Left colon (tissue), 2 donors: ENCODE measurements around the gene NTRK2. TPM values are rescaled to one million over a fixed set of nuclear protein-coding genes. Genes with fewer than 3 reads are reported as not detected.
A peak's percentile ranks its signal among the peaks of the same experiment; 100 is the strongest.

Experiments used
- ATAC-seq: fragments of 200-7000 bp; cut with Tn5 transposase; one replicate; pipeline ENCODE4 v1.9.1; 2020; ENCODE audit warnings: mild to moderate bottlenecking, moderate library complexity
- DNase-seq, 2 donors: peaks; one replicate each; pipeline ENCODE4 v3.0.0-alpha.2; 2020
- intact Hi-C, 2 donors: fragments of 100-400 bp; cut with DNase I in 1 of 2; cut with micrococcal nuclease in 1 of 2; formaldehyde crosslinking; loops; one replicate each; pipeline versions ENCODE4 v1.11.2 to v1.14.0; 2022; cut with DNase I, micrococcal nuclease
- total RNA-seq, 2 donors: library from RNA; stranded (reverse); fragmentation: NEBNext Ultra II Directional; extraction: Animal tissue kit (Norgen Biotek cat#: 25700); gene quantifications; one replicate each; pipeline ENCODE4 v1.2.1, GENCODE V29; 2021
- donor health status: DM: no; HTN: no; CAD: no.
- donor health status: DM: yes; HTN: yes; CAD: no.

Gene NTRK2
- total RNA-seq, 2 donors from 2014 or later, result 2.5 to 5.7 TPM

DNA sequence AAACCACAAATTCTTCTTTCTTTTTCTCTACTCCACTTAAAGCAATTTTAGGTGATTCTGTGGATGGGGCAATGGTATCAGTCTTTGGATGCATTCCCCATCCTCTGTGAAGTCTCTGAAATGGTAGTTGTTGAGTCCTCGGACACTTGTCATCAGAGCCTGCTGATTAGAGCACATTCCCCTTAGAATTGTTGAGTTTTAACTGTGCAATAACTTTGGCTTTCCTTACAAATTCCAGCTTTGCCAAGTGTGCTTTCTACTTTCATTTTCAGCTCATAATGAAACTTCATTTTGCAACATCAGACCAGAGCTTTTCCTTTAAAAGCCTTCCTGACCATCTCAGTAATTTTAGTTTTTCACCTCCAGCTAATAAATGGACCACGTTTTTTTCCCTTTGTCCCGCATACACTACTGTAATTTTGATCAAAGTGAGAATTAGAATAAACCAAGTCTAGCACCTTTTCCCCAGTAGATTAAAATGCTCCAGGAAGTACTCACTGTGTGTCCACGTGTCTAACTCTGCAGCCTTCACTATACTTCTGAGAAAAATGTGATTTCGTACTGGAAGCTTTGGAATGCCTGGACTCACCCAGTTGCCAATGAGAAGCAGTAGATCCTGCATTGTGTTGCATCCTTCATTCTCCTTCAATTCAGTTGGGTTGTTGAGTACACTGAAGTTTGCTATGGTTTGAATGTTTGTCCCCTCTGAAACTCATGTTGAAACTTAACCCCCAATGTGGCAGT, 135.6 kb downstream of the NTRK2 start:
- DNase-seq (no peak), ATAC-seq (peak; percentile 43)
- intact Hi-C loops, result no loop called here

DNA sequence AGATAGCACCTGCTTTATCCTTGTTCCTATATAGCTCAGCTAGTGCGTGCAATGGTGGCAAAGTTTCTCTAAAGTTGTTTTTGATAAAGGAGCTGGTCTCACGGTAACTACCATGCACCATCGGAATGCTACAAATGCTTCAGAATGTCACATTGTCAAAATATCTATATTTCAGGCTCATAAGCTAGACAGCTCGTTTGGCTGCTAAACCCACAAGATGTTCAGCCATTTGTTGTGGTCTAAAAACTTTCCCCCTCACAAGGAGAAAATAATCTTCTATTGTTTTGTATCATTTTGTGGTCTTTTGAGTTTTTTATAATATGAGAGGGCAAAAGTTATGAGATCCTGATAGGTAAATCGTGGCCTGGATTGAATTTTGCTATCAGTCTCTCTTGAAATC, 137.9 kb downstream of the NTRK2 start:
- DNase-seq (no peak), ATAC-seq (no peak)
- intact Hi-C loops, result no loop called here

DNA sequence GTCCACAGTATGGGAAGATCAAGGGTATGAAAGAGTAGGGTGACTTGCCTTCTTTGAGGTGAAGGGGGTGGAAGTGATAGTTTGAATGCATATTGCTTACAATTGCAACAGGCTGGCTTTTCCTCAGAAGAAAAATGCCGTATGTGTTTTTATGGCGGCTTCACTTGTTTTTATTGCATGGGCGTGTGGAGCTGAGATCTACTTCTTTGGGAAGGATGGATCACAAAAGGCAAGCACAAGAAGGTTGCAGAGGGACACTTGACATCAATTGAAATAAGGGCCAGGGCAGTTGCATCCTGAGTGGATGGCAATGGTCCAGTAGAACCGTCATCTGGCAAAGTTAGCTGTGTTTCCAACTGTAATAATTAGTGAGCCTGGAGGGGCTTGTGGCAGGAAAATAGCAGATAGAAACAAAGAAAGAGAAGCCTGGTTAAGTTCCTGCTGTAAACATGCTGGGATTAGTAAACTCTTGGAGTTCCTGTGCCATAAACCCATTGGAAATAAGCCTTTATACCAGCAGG, 138.4 kb downstream of the NTRK2 start:
- intact Hi-C loops, result no loop called here
- peak; percentile 75 for ATAC-seq
- DNase-seq, result no peak

DNA sequence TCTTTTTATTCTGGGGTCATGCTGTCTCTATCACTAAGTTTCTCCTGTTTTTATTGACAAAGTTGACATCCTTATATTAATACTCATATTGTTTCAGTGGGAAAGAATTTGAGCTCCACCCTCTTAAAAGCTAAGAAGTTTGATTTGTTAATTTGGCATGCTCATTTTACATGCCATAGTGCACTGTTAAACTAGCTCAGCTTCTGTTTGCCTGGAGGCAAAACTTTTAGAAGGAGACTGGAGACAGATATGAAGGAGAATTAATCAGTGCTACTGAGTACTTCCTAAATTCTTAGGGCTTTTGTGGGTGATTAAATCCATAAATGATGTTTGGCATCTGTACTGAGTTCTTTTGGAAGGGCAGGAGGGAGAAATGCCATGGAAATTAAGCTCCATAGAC, 138.9 kb downstream of the NTRK2 start:
- no peak for DNase-seq
- no peak for ATAC-seq
- intact Hi-C loops, result no loop called here

DNA sequence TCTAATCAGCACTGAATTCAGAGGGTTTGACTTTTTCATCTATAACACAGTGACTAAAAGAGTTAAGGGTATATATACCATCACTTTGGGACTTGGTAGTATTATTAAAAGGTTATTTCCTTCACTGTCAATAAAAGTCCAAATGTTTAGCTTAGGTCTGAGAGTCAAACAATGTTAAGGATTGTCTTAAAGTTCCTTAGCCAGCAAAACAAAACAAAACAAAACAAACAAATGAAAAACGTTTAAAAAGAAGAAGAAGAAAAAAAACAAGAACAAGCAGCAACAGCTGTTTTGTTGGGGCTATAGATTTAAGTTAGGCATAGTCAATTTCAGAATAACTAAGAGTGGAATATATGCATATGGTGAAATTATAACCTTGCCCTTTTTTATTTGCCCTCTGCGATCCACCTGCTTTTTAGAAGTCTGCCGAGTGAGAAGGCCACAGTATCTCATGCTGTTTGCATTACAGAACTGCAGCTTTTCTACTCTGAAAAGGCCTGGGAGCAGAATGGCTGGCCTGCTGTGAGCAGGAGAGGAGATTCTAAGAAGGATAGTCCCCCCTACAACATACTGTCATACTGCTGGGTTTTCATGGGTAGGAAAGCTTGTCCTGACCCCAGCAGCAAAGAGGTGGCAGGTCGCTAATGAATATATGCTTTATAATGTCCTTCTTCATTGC, 141.7 kb downstream of the NTRK2 start:
- DNase-seq, result no peak
- peak; percentile 33 for ATAC-seq
- intact Hi-C loops, result no loop called here

DNA sequence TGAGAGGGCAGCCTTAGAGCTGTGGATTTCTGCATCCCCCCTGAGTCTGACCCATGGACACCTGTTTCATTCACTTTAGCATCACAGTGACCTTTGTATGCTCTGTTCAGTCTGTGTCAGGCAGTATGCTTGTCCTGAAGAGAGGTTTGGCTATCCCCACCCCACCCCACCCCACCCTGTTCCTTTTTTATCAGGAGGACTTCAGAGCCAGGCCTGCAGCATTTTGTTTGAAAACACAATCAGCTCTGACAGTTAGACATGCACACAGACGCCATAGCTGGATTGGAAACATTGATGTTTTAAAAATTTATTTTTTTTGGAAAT, 142.2 kb downstream of the NTRK2 start:
- ATAC-seq, result peak; percentile 70
- DNase-seq, result no peak
- intact Hi-C loops, result no loop called here

DNA sequence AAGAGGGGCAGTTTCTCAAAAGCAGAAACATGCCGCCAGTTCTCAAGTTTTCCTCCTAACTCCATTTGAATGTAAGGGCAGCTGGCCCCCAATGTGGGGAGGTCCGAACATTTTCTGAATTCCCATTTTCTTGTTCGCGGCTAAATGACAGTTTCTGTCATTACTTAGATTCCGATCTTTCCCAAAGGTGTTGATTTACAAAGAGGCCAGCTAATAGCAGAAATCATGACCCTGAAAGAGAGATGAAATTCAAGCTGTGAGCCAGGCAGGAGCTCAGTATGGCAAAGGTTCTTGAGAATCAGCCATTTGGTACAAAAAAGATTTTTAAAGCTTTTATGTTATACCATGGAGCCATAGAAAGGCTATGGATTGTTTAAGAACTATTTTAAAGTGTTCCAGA, 142.8 kb downstream of the NTRK2 start:
- no peak for DNase-seq
- ATAC-seq, result no peak
- intact Hi-C loops, result no loop called here

DNA sequence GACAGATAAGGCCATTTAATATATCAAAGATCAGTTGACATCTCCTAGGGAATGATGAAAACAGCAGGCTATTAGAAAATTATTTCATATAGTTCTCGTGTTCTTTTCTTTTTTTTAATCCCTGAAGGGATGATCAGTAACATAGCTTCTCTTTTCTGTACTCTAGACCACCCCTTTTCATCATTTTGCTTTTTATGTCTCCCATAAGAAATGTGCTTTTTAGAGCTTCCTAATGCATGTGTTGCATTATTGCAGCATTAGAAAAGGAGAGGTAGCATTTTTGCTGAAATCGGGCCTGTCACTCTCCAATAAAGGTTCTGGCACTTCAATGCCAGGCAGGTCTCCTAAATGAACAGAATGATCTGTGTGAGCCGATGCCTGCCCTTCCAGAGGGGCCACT, 143.3 kb downstream of the NTRK2 start:
- intact Hi-C loops, result no loop called here
- ATAC-seq (no peak), DNase-seq (no peak)

DNA sequence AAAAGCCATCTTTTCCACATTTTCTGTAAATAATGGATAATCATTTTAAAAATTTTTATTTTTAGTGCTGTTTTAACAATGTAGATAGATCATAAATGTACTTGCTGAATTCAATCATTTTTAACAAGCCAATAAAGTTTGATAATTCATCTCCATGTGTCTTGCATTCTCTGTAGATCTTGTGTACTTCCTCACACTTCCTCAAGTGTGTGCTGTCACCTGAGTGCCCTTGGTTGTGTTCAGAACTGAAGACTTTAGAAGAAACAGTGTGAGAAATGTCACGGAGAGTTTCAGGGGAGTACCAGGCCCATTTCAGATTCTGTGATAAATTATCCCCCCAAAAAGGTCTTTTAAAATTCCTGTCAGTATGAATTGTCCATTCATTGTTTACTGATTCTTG, 146.0 kb downstream of the NTRK2 start:
- ATAC-seq (peak; percentile 71), DNase-seq (no peak)
- intact Hi-C loops, result no loop called here

DNA sequence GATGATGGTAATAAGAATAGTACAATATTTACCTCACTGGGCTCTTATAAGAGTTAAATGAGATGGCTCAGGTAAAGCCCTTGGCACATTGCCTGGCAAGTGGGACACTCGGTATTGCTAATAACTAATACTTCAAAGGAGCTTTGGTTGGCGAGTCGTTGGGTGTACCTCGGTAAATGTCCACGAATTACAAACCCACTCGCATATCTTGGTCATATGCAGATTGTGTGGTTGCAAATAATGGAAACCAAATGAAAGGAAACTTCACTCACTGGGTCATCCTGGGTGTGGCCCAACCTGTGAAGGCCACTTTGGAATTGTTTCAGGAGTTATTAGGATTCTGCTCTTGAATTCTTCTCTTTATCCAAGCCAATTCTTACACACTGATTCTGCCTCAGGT, 147.5 kb downstream of the NTRK2 start:
- DNase-seq (no peak), ATAC-seq (no peak)
- intact Hi-C loops, result no loop called here

DNA sequence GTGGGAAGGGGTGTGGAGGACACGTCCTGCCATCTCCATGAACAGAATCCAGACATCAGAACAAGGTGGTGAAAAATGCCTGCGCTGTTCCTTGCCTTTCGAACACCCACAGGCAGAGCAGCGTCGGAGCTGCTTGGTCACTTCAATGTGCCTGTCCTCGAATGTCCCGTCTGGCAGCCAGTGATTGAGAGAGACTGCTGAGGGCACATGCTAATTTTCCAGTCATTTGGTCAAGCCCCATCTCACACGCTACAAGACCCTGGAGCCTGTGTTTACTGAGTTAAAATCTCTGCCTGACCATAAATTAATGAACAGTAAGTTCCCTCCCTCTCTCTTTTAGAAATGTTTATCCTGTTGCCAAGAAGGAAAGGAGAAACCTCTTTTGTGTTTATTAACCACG, 149.3 kb downstream of the NTRK2 start:
- intact Hi-C loops, result no loop called here
- DNase-seq, result no peak
- no peak for ATAC-seq

DNA sequence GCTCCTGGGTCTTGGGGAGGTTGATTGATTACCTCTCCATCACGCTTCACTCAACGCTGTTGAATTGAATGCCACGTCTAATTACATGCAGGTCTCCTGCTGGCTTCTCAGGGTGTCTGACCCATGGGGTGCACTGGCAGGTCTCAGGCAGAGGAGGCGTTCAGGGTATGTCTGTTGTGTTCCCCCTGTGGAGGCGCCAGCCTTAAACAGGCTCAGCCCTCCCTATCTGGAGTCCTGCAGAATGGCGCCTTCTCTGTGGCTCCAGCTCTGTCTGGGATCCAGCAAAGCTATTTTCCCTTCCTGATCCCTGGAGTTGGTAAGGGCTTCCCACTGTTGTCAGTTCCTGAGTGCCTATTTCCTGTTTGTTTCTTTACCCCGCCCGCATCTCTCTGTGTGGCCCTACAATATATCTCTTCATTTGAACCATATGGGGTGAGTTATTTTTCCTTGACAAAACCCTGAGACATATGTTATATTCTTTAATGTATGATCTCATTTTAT, 150.0 kb downstream of the NTRK2 start:
- intact Hi-C loops, result no loop called here
- ATAC-seq, result peak; percentile 16
- DNase-seq, result no peak

DNA sequence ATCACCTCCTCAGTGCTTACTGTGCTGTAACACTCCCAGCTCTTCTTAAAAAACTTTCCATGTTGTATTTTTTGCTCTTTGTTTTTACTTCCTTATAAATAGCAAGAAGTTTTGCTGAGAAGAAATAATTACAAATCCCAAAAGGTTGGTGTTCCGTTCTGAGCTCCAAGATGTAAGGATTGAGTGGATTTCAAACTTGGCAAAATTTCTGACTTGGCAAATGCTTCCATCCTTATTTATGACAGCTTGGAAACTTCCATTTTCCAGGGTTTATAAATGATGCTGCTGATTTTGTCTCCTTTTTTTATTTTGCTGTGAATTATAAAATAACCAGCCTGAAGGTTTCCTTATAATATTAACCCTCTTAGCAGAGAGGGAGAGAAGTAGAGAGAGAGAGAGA, 151.9 kb downstream of the NTRK2 start:
- intact Hi-C loops, result no loop called here
- ATAC-seq (no peak), DNase-seq (no peak)

DNA sequence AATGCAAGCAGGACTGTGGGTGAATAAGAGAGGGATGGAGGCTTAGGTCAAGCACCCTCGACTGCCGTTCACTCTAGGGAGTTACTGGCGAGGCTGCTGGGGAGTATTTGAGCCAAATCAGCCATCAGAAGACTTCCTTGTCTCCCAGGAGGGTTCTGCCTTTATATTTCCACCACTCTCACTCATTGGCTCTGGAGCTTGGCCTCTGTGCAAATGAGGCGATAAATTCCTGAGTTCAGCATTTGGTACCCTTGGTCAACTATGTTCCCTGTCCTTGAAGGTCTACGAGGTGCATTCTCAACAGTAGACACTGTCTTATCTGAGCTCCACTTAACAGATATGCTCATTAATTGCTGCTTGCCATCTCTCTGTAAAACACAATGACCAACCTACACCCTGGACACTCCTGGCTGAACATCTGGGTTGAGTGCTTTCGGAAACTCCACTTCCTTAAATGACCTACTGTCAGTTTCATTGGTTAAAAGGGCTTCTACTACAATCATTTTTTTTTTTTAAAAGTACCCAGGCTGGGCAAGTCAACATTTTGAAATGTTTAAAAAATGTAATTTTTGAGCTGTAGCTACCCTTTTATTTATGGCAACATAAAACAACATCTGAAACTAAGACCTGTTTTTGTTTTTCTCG, 153.2 kb downstream of the NTRK2 start:
- ATAC-seq, result no peak
- intact Hi-C loops, result no loop called here
- no peak for DNase-seq

DNA sequence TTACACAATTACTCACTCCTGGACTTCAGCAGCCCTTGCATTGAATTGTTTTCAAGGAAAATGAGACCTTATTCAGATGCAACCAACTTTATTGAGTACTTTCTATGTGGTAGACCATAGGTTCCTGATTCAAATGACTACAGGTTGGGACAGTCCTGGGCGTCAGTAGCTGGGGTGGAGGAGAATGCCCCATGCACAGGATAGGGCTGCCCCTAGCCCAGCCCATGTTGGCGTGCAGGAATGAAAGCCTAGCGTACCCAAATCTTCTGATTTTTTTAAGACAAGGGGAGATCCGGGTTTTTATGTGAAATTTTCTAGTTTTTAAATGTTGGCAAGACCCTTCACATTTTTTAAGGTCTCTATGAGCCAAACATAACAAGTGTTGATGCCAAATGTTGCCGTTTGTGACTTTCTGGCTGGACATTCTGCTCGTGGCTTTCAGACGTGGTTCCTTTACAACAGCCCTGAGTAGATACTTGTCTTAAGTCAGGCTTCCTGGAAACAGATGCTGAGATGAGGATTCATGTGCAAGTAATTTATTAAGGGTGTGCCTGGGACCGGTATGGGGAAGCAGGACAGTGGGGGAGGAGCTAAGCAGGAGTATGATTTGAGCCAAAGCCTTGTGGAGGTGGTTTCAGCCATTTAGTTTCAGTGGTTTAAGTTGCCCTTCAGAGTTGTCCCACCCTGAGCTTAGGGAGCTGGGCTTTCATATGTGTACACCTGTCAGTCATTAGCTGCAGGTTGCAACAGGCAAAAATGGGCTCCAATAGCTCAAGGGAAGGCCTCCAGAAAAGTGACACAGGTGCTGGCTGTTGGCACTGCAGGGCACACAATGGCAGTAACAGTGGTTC, 154.1 kb downstream of the NTRK2 start:
- DNase-seq (peak; percentile 33 to 63), ATAC-seq (peak; percentile 96)
- intact Hi-C loops, result no loop called here

DNA sequence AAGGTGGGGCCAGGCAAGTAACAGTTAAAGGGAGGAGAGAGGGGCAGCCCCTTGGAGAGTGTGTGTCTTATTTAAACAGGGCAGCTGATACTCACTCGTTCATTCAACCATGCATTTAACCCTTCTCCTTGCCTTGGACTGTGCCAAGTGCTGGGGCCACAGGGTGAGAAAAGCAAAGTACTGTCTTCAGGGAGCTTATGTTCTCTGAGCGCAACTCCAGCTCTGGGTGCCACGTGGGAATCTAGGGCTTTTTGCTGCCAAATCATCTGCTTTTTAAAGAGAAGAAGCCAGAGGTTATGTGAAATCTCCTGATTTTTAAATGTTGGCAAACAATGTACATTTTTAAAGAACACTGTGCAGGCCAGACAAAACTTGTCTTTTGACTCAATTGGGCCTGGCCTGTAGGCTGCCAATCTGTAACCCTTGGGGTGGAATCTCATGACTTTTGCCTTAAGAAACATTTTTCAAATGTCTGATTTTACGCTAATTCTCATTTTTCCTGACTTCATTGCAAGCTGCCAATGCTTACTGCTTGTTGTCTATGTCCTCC, 157.8 kb downstream of the NTRK2 start:
- intact Hi-C loops, result no loop called here
- no peak for ATAC-seq

DNA sequence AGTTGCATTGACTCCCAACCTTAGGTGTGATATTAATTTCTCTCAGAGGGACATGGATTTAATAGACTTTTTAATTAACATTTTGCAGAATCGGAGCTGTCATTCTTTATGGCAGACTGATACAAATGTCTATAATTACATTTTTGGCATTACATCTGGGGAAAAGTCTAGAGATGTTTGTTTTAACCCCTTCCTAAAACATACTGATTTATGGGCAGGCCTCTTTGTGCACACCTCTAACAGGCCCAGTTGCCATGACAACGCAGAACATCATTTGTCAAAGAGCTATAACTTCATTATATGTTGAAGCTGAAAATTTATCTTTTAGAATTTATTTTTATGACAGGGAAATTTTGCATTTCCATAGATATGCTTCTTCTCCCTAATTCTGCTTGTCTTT, 158.5 kb downstream of the NTRK2 start:
- intact Hi-C loops, result no loop called here
- no peak for DNase-seq
- ATAC-seq, result no peak

More for the DNA sequence above, 157.8 kb downstream of the NTRK2 start:
- no peak for DNase-seq

DNA sequence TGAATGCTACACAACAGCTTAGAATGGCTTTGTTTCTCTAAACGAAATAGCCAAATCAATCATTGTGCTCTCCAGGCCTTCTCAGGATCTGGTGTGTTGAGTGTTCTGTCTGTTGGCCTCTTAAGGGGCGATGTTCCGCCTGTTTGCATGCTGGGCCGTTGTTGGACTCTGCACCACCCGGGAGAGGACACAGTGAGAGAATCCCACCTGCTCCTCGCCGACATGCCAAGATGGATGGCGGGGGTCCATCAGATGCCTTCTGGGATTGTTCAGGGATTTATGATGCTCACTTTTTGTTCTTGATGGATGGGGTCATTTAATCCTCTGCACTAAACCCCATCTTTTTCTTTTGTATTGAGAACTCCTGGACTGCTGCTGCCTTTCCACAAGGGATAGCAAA, 159.9 kb downstream of the NTRK2 start:
- DNase-seq, result no peak
- ATAC-seq, result no peak
- intact Hi-C loops, result no loop called here
